ENCODE data around the gene HCN1.

The HCN1 gene

GRCh38 chr5:45696206-45696836 is at the start of gene HCN1:
Gene HCN1, minus strand, starts transcription at chr5:45696380.
- Histone ChIP-seq H3K27ac (ENCODE audit: low read length) (no peak within 1 kb of the TSS), H3K4me3 (ENCODE audit: low read length) (peak within 1 kb of the TSS; percentile 46), H3K9me3 (ENCODE audit: control insufficient read depth, insufficient read depth, low read length) (no peaks in the 10 kb centered on the region), H3K36me3 (ENCODE audit: control insufficient read depth, insufficient read depth, low read length) (no peaks in the 10 kb centered on the region), H3K4me1 (ENCODE audit: control insufficient read depth, insufficient read depth, low read length) (peaks cover 1% of the 10 kb centered on the region; the same call in 1 of the 2 replicates), H3K27me3 (ENCODE audit: control insufficient read depth, insufficient read depth, low read length) (no peaks in the 10 kb centered on the region)
- no CpG with 5 or more reads among the region's 46 CpGs for WGBS (ENCODE audit: insufficient coverage, insufficient read length)
- peak; percentile 74 for DNase-seq (ENCODE audit: low read depth, low spot score)

GRCh38 chr5:45741110-45741509 is 44.9 kb upstream of the HCN1 start:
- Histone ChIP-seq H3K27me3 (ENCODE audit: control insufficient read depth, insufficient read depth, low read length) (no peaks in the 10 kb centered on the region), H3K9me3 (ENCODE audit: control insufficient read depth, insufficient read depth, low read length) (no peaks in the 10 kb centered on the region), H3K4me3 (ENCODE audit: low read length) (no peak overlapping the region), H3K4me1 (ENCODE audit: control insufficient read depth, insufficient read depth, low read length) (peaks cover 3% of the 10 kb centered on the region; the same call in 1 of the 2 replicates), H3K36me3 (ENCODE audit: control insufficient read depth, insufficient read depth, low read length) (no peaks in the 10 kb centered on the region), H3K27ac (ENCODE audit: low read length) (no peak overlapping the region)
- no CpG with 5 or more reads among the region's 5 CpGs for WGBS (ENCODE audit: insufficient coverage, insufficient read length)
- DNase-seq (ENCODE audit: low read depth, low spot score) = peak; percentile 13

GRCh38 chr5:45737153-45737552 is 41.0 kb upstream of the HCN1 start:
- peaks cover 3% of the 10 kb centered on the region; the same call in 1 of the 2 replicates for H3K4me1 ChIP-seq (ENCODE audit: control insufficient read depth, insufficient read depth, low read length)
- H3K9me3 ChIP-seq (ENCODE audit: control insufficient read depth, insufficient read depth, low read length) = no peaks in the 10 kb centered on the region
- DNase-seq (ENCODE audit: low read depth, low spot score) = no peak
- H3K27me3 ChIP-seq (ENCODE audit: control insufficient read depth, insufficient read depth, low read length) = no peaks in the 10 kb centered on the region
- H3K27ac ChIP-seq (ENCODE audit: low read length) = no peak overlapping the region
- no CpG with 5 or more reads among the region's 5 CpGs for WGBS (ENCODE audit: insufficient coverage, insufficient read length)
- H3K36me3 ChIP-seq (ENCODE audit: control insufficient read depth, insufficient read depth, low read length) = no peaks in the 10 kb centered on the region
- no peak overlapping the region for H3K4me3 ChIP-seq (ENCODE audit: low read length)

GRCh38 chr5:45725537-45725936 is 29.4 kb upstream of the HCN1 start:
- no peaks in the 10 kb centered on the region for H3K36me3 ChIP-seq (ENCODE audit: control insufficient read depth, insufficient read depth, low read length)
- WGBS (ENCODE audit: insufficient coverage, insufficient read length) = no CpG with 5 or more reads among the region's 3 CpGs
- no peaks in the 10 kb centered on the region for H3K9me3 ChIP-seq (ENCODE audit: control insufficient read depth, insufficient read depth, low read length)
- no peak for DNase-seq (ENCODE audit: low read depth, low spot score)
- no peak overlapping the region for H3K27ac ChIP-seq (ENCODE audit: low read length)
- H3K4me1 ChIP-seq (ENCODE audit: control insufficient read depth, insufficient read depth, low read length) = no peaks in the 10 kb centered on the region
- no peaks in the 10 kb centered on the region for H3K27me3 ChIP-seq (ENCODE audit: control insufficient read depth, insufficient read depth, low read length)
- no peak overlapping the region for H3K4me3 ChIP-seq (ENCODE audit: low read length)

GRCh38 chr5:45697201-45697600 is 1.0 kb upstream of the HCN1 start:
- no peak for DNase-seq (ENCODE audit: low read depth, low spot score)
- Histone ChIP-seq H3K4me3 (ENCODE audit: low read length) (no peak overlapping the region), H3K36me3 (ENCODE audit: control insufficient read depth, insufficient read depth, low read length) (no peaks in the 10 kb centered on the region), H3K9me3 (ENCODE audit: control insufficient read depth, insufficient read depth, low read length) (no peaks in the 10 kb centered on the region), H3K27me3 (ENCODE audit: control insufficient read depth, insufficient read depth, low read length) (no peaks in the 10 kb centered on the region), H3K27ac (ENCODE audit: low read length) (no peak overlapping the region), H3K4me1 (ENCODE audit: control insufficient read depth, insufficient read depth, low read length) (peaks cover 1% of the 10 kb centered on the region; the same call in 1 of the 2 replicates)
- WGBS (ENCODE audit: insufficient coverage, insufficient read length) = no CpG with 5 or more reads among the region's 6 CpGs

- no CpG with 5 or more reads among the region's 59 CpGs for WGBS (ENCODE audit: insufficient coverage, insufficient read length)
- H3K4me1 ChIP-seq (ENCODE audit: control insufficient read depth, insufficient read depth, low read length) = peaks cover 1% of the 10 kb centered on the region; the same call in 1 of the 2 replicates
- no peaks in the 10 kb centered on the region for H3K27me3 ChIP-seq (ENCODE audit: control insufficient read depth, insufficient read depth, low read length)
- H3K27ac ChIP-seq (ENCODE audit: low read length) = no peak overlapping the region
- no peaks in the 10 kb centered on the region for H3K36me3 ChIP-seq (ENCODE audit: control insufficient read depth, insufficient read depth, low read length)
- no peak for DNase-seq (ENCODE audit: low read depth, low spot score)
- H3K9me3 ChIP-seq (ENCODE audit: control insufficient read depth, insufficient read depth, low read length) = no peaks in the 10 kb centered on the region
- peak overlapping the region; percentile 46 for H3K4me3 ChIP-seq (ENCODE audit: low read length)
These were observed 400 bp downstream of the HCN1 start for GRCh38 chr5:45695804-45696156.

- Histone ChIP-seq H3K36me3 (ENCODE audit: control insufficient read depth, insufficient read depth, low read length) (no peaks in the 10 kb centered on the region), H3K27me3 (ENCODE audit: control insufficient read depth, insufficient read depth, low read length) (no peaks in the 10 kb centered on the region), H3K9me3 (ENCODE audit: control insufficient read depth, insufficient read depth, low read length) (no peaks in the 10 kb centered on the region), H3K4me1 (ENCODE audit: control insufficient read depth, insufficient read depth, low read length) (peaks cover 1% of the 10 kb centered on the region; the same call in 1 of the 2 replicates), H3K4me3 (ENCODE audit: low read length) (peak overlapping the region; percentile 46; the same call in 1 of the 2 replicates), H3K27ac (ENCODE audit: low read length) (no peak overlapping the region)
- WGBS (ENCODE audit: insufficient coverage, insufficient read length) = no CpG with 5 or more reads among the region's 51 CpGs
- no peak for DNase-seq (ENCODE audit: low read depth, low spot score)
These were observed 993 bp downstream of the HCN1 start for GRCh38 chr5:45694971-45695803.

- Histone ChIP-seq H3K4me3 (ENCODE audit: low read length) (no peak overlapping the region; the same call in 1 of the 2 replicates), H3K9me3 (ENCODE audit: control insufficient read depth, insufficient read depth, low read length) (no peaks in the 10 kb centered on the region), H3K27me3 (ENCODE audit: control insufficient read depth, insufficient read depth, low read length) (no peaks in the 10 kb centered on the region), H3K4me1 (ENCODE audit: control insufficient read depth, insufficient read depth, low read length) (peaks cover 1% of the 10 kb centered on the region; the same call in 1 of the 2 replicates), H3K27ac (ENCODE audit: low read length) (no peak overlapping the region), H3K36me3 (ENCODE audit: control insufficient read depth, insufficient read depth, low read length) (no peaks in the 10 kb centered on the region)
- no CpG with 5 or more reads among the region's 14 CpGs for WGBS (ENCODE audit: insufficient coverage, insufficient read length)
- DNase-seq (ENCODE audit: low read depth, low spot score) = no peak
These were observed 1.8 kb downstream of the HCN1 start for GRCh38 chr5:45694255-45694814.

GRCh38 chr5:45692481-45692880 is 3.7 kb downstream of the HCN1 start:
- Histone ChIP-seq H3K9me3 (ENCODE audit: control insufficient read depth, insufficient read depth, low read length) (no peaks in the 10 kb centered on the region), H3K27me3 (ENCODE audit: control insufficient read depth, insufficient read depth, low read length) (no peaks in the 10 kb centered on the region), H3K4me3 (ENCODE audit: low read length) (no peak overlapping the region), H3K4me1 (ENCODE audit: control insufficient read depth, insufficient read depth, low read length) (peaks cover 1% of the 10 kb centered on the region; the same call in 1 of the 2 replicates), H3K36me3 (ENCODE audit: control insufficient read depth, insufficient read depth, low read length) (no peaks in the 10 kb centered on the region), H3K27ac (ENCODE audit: low read length) (no peak overlapping the region)
- no peak for DNase-seq (ENCODE audit: low read depth, low spot score)
- no CpG with 5 or more reads among the region's 3 CpGs for WGBS (ENCODE audit: insufficient coverage, insufficient read length)

GRCh38 chr5:45691656-45692055 is 4.5 kb downstream of the HCN1 start:
- Histone ChIP-seq H3K9me3 (ENCODE audit: control insufficient read depth, insufficient read depth, low read length) (no peaks in the 10 kb centered on the region), H3K4me3 (ENCODE audit: low read length) (no peak overlapping the region), H3K4me1 (ENCODE audit: control insufficient read depth, insufficient read depth, low read length) (peaks cover 1% of the 10 kb centered on the region; the same call in 1 of the 2 replicates), H3K27ac (ENCODE audit: low read length) (no peak overlapping the region), H3K27me3 (ENCODE audit: control insufficient read depth, insufficient read depth, low read length) (no peaks in the 10 kb centered on the region), H3K36me3 (ENCODE audit: control insufficient read depth, insufficient read depth, low read length) (no peaks in the 10 kb centered on the region)
- WGBS (ENCODE audit: insufficient coverage, insufficient read length) = no CpG with 5 or more reads among the region's 4 CpGs
- DNase-seq (ENCODE audit: low read depth, low spot score) = no peak
